Measurements from ENCODE around the gene PPDPF. TPM values are rescaled to one million over a fixed set of nuclear protein-coding genes. Genes with fewer than 3 reads are reported as not detected.
"Not testable (repeated sequence)": the region's sequence is repeated elsewhere in the genome, so short reads cannot be mapped to it uniquely, and the experiment has no call there.

PPDPF gene
- total RNA-seq, 4 donors from 2014 or later: 151 to 352 (median 299) TPM

- H3K4me3 ChIP-seq: no peak overlapping the region
- peaks cover 9% of the 10 kb centered on the region for H3K9me3 ChIP-seq
- DNase-seq (ENCODE audit: low spot score in 2 of 2): no peak
- H3K4me1 ChIP-seq: no peaks in the 10 kb centered on the region
- no peaks in the 10 kb centered on the region for H3K36me3 ChIP-seq
- no peak overlapping the region for H3K27ac ChIP-seq
- peaks cover 61% of the 10 kb centered on the region for H3K27me3 ChIP-seq
- 64% methylated on average over 9 of the region's 12 CpGs for WGBS
- TF ChIP-seq CTCF (IDR thresholded peaks at IDR 0.05) (no peak), EP300 (IDR thresholded peaks at IDR 0.05) (no peak), POLR2A (IDR thresholded peaks at IDR 0.05) (no peak), POLR2AphosphoS5 (IDR thresholded peaks at IDR 0.05) (no peak)
These were observed 14.8 kb upstream of the PPDPF start for GRCh38 chr20:63505723-63506122.

GRCh38 chr20:63507083-63507743 lies 13.4 kb upstream of the PPDPF start:
- Histone ChIP-seq H3K27me3 (peaks cover 59% of the 10 kb centered on the region), H3K4me1 (no peaks in the 10 kb centered on the region), H3K9me3 (peaks cover 9% of the 10 kb centered on the region), H3K4me3 (no peak overlapping the region), H3K36me3 (no peaks in the 10 kb centered on the region), H3K27ac (no peak overlapping the region)
- WGBS: 93% methylated on average over 11 of the region's 30 CpGs
- TF ChIP-seq POLR2AphosphoS5 (IDR thresholded peaks at IDR 0.05) (no peak), POLR2A (IDR thresholded peaks at IDR 0.05) (no peak)
- DNase-seq (ENCODE audit: low spot score in 2 of 2): no peak

GRCh38 chr20:63508072-63508768 lies 12.3 kb upstream of the PPDPF start:
- Histone ChIP-seq H3K4me1 (no peaks in the 10 kb centered on the region), H3K27ac (no peak overlapping the region), H3K36me3 (no peaks in the 10 kb centered on the region), H3K9me3 (peaks cover 9% of the 10 kb centered on the region), H3K4me3 (no peak overlapping the region), H3K27me3 (peaks cover 49% of the 10 kb centered on the region)
- 91% methylated on average over 33 of the region's 33 CpGs for WGBS
- TF ChIP-seq CTCF (IDR thresholded peaks at IDR 0.05): no peak
- TF ChIP-seq POLR2AphosphoS5 (IDR thresholded peaks at IDR 0.05): no peak
- no peak for TF ChIP-seq POLR2A (IDR thresholded peaks at IDR 0.05)
- TF ChIP-seq EP300 (IDR thresholded peaks at IDR 0.05): no peak
- no peak for DNase-seq (ENCODE audit: low spot score in 2 of 2)

- H3K27me3 ChIP-seq: peaks cover 40% of the 10 kb centered on the region
- TF ChIP-seq POLR2A (IDR thresholded peaks at IDR 0.05) (no peak), CTCF (IDR thresholded peaks at IDR 0.05) (no peak), POLR2AphosphoS5 (IDR thresholded peaks at IDR 0.05) (no peak), EP300 (IDR thresholded peaks at IDR 0.05) (no peak)
- no peak overlapping the region for H3K27ac ChIP-seq
- H3K9me3 ChIP-seq: peaks cover 9% of the 10 kb centered on the region
- WGBS: 87% methylated on average over 9 of the region's 9 CpGs
- H3K36me3 ChIP-seq: no peaks in the 10 kb centered on the region
- no peaks in the 10 kb centered on the region for H3K4me1 ChIP-seq
- no peak for DNase-seq (ENCODE audit: low spot score in 2 of 2)
- H3K4me3 ChIP-seq: no peak overlapping the region
These were observed 11.4 kb upstream of the PPDPF start for GRCh38 chr20:63509088-63509564.

GRCh38 chr20:63513207-63513606 lies 7.4 kb upstream of the PPDPF start:
- Histone ChIP-seq H3K36me3 (no peaks in the 10 kb centered on the region), H3K27me3 (peaks cover 18% of the 10 kb centered on the region), H3K27ac (no peak overlapping the region), H3K4me1 (no peaks in the 10 kb centered on the region), H3K9me3 (no peaks in the 10 kb centered on the region), H3K4me3 (no peak overlapping the region)
- 77% methylated on average over 3 of the region's 3 CpGs for WGBS
- DNase-seq (ENCODE audit: low spot score in 2 of 2): no peak
- TF ChIP-seq POLR2A (IDR thresholded peaks at IDR 0.05) (no peak), EP300 (IDR thresholded peaks at IDR 0.05) (no peak)

GRCh38 chr20:63514520-63514919 lies 6.0 kb upstream of the PPDPF start:
- not testable (repeated sequence) for H3K9me3 ChIP-seq; H3K36me3 ChIP-seq; DNase-seq (ENCODE audit: low spot score in 2 of 2); H3K27ac ChIP-seq; H3K4me3 ChIP-seq; H3K4me1 ChIP-seq
- WGBS: 61% methylated on average over 10 of the region's 10 CpGs
- peaks cover 16% of the 10 kb centered on the region for H3K27me3 ChIP-seq

Data from suprapubic skin (tissue), 4 donors.